Activated CD8-positive, alpha-beta memory T cell treated with anti-CD3 and anti-CD28 coated beads for 24 hours (primary cell): ENCODE results near the gene PTPRG.

Source experiments
- DNase-seq: peaks from one replicate; pipeline ENCODE4 v3.0.0-alpha.2; 2020

Gene PTPRG

DNA sequence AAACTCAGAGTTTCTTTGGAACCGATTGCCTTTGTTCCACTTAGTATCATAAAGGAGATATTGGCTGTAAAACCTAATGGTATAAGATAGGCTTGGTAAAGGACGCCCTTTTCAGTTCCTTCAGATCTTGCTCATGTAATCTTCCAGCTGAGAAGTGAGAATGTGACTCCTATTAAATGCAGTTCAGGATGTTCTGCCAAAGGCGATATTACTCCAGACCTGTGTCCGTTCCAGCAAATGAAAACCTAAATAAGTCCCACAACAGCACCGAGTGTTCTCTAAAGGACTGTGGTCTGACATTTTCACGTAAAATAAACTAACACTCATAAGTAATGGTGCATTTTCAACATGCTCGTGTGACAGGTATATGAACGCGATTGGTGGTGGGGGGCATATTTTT is 535.8 kb downstream of the PTPRG start:
- no peak for DNase-seq

DNA sequence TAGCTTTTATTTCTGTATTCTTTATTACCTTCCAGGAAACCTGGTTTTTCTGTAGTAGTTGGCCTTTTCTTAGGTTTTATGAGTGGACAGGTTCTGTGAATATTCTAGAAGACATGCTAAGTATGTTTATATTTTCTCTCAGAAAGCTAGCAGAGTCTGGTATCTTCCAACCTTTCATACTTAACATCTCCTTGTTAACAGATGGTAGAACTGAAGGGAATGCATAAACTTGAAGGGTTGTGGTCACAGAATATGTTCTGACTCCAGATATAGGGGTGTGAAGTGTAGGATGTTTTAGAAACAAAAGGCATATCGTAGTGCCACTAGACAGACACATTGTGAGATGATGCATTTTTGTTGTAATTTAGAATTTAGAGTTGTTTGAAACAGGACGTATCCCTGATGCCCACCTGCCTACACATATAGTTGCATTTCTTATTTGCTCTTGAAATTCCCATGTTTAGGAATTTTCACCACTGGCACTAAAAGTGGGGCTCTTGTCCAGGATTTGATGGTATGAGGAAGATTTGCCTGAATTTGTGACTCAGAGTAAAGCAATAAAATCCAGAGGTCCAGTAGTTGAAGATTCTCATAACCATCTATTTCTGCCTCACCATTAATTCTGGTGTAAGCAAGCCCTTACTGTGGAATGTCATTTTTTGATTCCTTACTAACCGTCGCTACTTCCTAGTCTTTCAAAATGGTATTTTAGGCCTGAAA is 537.4 kb downstream of the PTPRG start:
- DNase-seq: no peak

DNA sequence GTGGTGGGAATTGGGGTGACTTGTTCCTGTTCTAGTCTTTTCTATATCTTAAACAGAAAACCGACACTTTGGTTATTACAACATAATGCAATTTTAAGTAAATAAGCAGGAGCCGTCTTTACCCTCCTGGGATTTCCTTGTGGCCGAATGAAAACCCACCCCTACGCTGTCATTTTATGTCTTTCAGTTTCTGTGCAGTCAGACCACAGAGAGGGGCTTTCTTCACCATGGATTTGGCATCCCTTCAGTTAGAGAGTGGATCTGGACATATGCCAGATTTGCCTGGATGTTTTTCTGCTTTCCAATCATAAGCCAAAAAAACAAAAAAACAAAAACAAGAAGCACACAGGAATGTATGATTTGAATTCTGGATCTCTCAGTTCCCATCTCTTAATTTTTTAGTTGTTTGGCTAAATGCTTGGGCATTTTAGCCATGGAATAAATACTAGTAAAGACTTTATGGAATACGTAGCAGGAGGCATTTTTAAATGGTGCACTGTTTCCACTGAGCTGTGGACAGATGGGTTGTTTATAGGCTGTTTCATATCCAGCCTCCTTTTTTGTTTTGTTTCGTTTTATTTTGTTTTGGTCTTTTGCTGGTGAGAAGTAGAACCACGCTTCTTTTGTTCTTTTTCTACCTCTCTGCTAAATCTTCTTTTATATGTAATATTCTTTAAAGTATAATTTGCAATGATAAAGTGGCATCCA is 539.1 kb downstream of the PTPRG start:
- no peak for DNase-seq

- no peak for DNase-seq
Observed at GRCh38 chr3:62101488-62101887, 540.1 kb downstream of the PTPRG start.

GRCh38 chr3:62103531-62103930 is 542.2 kb downstream of the PTPRG start:
- DNase-seq: no peak

GRCh38 chr3:62109534-62109933 is 548.2 kb downstream of the PTPRG start:
- DNase-seq: no peak

GRCh38 chr3:62110443-62111225 is 549.3 kb downstream of the PTPRG start:
- no peak for DNase-seq

DNA sequence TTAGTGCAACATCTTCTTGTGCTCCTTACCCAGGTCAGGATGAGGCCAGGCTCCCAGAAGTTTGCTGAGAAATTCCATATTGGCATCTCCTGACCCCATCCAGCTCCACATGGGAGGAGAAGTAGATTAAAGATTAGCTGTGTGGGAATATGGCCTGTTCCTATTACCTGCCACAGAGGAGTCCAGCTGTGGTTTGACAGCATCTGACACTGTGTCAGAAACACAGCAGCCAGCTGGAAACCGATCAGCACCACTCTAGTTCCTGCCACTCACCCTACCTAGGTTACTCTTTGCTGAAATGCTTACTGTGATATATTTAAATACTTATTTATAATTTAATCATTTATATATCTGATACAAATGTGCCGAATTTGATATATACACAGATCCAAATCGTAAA is 551.7 kb downstream of the PTPRG start:
- no peak for DNase-seq

GRCh38 chr3:62114763-62115162 is 553.4 kb downstream of the PTPRG start:
- DNase-seq: no peak

DNA sequence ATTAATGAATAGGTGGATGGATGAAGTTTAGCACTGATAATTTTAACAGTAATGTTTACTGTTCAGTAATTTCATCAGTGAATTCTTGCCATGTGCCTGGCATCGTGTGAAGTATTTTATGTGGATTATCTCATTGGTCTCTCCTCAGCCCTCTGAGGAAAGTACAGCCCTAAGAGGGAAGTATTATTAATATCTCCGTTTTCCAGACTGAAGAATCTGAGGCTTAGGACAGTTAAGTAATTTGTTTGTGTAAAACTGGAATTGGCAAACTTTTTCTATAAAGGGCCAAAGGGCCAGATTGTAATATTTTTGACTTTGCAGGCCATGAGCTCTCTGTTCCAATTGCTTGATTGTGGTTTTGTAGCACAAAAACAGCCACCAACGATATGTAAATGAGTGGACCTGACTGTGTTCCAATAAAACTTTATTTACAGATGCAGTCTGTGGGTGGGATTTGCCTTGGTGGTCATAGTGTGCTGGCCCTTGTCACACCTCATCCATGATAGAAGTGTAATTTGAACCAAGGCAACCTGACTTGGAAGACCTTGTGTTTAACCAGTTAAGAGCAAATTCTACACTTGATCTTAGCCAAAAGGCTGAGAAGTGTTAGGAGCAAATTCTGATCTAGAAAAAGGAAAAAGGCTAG is 556.7 kb downstream of the PTPRG start:
- no peak for DNase-seq

DNA sequence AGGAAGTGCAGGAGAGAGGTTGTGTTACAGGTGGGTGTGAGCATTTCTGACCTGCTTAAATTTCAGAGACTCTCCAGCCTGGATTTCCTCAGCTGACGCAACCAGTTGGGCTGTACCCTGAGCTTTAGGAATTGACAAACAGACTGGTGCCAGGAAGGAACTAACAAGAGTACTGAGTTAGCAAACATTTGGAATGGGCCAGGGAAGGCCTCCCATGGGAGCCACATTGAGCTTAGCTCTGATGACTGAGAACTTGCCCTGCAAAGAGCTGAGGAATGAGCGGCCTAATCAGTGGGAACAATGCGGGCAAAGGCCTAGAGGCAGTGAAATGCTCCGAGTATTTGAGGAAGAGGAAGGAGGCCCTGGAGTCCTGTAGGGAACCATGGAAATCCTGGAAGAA is 557.8 kb downstream of the PTPRG start:
- no peak for DNase-seq

DNA sequence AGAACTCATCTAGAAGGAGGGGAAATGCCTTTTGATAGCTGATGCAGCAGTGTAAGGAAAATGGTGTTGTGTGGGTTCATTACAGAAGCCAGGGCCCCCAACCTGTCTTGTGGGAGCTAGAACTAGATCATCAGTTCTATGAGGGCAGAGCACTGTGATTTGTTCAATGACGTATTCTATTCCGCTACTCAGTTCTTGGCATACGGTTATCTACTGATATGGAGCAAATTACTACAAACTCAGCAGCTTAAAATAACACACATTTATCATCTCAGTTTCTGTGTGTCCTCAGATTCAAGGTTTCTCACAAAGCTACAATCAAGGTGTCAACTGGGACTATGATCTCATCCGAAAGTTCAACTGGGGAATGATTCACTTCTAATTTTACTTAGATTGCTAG is 561.4 kb downstream of the PTPRG start:
- no peak for DNase-seq

- no peak for DNase-seq
Observed at GRCh38 chr3:62125380-62125779, 564.0 kb downstream of the PTPRG start.

GRCh38 chr3:62127116-62127515 is 565.7 kb downstream of the PTPRG start:
- no peak for DNase-seq

- DNase-seq: no peak
Observed at GRCh38 chr3:62128051-62128450, 566.7 kb downstream of the PTPRG start.

DNA sequence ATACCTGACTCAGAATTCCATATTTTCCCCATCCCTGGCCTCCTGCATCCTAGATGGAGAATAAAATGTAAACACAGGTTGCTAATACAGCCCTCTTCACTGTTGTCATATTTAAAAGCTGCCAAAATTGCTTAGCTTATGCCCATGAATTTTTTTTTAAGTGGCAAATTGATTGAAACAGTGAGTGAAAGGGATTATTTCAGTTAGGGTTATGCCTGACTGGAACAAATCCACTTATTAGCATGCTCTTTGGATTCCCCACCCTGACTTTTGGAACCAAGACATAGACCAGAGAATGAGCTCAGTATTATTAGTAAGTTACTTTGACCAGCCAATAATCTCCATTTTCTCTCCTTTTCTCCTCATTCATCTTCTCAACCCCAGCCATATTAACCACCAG is 567.3 kb downstream of the PTPRG start:
- no peak for DNase-seq

GRCh38 chr3:62131050-62131449 is 569.7 kb downstream of the PTPRG start:
- DNase-seq: no peak

- DNase-seq: no peak
Observed at GRCh38 chr3:62131620-62132019, 570.2 kb downstream of the PTPRG start.

DNA sequence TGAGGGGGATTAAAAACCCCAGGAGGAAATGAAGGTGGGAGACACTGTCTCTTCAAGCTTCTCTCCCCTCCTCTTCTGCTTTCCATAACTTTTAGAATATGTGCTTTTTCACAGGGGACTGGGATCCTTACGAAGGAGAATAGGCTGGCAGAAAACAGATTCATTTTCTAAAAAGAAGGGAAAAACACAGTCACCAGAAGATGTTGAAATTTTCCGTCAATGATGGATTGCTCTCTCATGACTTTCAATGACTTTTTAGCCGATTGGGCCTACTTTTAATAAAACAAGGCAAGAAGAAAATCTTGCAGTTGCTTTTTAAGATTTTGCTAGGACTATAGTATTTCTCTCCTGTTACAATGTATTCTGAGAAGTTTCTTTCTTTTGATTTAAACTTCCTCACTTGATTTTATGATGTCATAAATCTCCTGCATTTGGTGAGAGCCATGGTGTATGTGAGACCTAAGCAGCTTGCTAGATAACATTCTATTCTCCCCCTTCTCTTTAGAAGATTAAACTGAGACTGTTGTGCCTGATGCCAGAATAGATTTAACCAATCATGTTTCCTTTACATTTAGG is 570.7 kb downstream of the PTPRG start:
- DNase-seq: no peak

- DNase-seq: no peak
Observed at GRCh38 chr3:62133015-62133414, 571.6 kb downstream of the PTPRG start.

- DNase-seq: no peak
Observed at GRCh38 chr3:62134061-62134496, 572.7 kb downstream of the PTPRG start.

DNA sequence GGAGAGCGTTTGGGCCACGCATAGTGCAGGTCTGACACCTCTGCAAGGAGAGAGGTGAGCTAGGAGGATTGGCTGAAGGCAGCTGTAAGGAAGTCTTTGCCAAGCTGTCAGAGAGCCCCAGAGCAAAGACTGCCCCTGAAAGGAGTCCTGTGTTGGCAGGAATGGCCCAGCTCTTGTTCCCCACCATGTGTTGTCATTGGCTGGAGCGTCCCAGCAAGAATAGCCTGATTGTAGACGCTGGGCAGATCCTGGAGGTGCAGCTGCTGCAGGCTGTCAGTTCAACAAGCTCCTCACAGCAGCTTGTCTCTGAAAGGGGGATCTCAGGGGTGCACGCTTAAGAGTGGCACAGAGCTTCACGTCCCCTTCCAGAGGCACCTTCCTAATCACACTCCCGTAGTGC is 574.4 kb downstream of the PTPRG start:
- DNase-seq: no peak

GRCh38 chr3:62139957-62140356 is 578.6 kb downstream of the PTPRG start:
- DNase-seq: no peak
